ENCODE results near the gene ITGA8.

DNA sequence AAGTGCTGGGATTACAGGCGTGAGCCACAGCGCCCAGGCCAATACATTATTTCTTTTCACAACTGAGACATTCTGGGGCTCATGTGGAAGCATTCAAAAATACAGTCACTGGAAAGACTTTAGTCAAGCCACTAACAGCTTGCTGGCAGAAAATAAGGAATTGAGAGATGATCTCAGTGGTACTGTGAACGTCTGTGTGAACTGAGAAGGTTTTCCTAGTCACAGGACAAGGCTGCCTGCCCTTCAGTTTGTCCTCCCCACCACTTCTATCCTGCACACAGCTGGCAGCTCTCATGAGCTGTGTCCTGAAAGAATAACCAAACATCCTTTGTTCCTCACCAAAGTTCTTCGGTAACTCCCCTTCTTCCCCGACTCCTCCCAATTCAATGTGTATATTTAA is 31.3 kb upstream of the ITGA8 start:
- TF ChIP-seq EZH2 (IDR thresholded peaks at IDR 0.05; ENCODE audit: borderline replicate concordance, low read length): no peak
- TF ChIP-seq CTCF (IDR thresholded peaks at IDR 0.05; ENCODE audit: low read length): no peak

Measured in OCI-LY1 (cell line).